ENCODE data around the gene NOL6.

The NOL6 gene

DNA sequence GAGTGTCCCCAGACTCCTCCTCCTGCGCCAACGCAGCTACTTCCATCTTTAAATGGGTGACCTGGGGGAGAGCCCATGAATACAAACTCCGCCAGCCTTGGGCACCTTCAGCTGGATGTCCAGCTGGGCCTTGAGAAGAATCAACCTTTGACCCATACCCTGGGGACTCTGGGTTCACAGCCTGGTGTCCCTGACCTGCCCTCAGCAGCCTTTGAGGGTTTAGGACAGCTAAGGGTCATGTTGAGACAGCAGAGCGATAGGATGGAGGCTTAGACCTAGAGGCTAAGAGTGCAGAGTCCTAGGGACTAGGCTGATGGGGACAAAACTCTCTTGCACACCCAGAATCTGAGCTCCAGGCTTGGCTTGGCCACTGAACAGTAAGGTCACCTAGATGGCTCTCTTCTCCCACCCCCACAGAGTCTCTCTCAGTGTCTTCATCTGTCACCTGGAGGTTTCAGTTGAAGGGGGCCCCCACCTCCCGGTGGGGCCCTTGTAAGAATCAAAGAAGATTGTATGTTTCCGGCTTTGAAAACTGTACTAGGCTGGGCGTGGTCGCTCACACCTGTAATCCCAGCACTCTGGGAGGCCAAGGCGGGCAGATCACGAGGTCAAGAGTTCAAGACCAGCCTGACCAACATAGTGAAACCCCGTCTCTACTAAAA lies 19.6 kb downstream of the NOL6 start:
- POLR2A ChIA-PET, result interaction anchor here (1.4 kb wide), 1 partner anchor 9 kb away, joined by 5 read pairs; no protein-coding TSS in a partner anchor
- no peak overlapping the region for H3K4me3 ChIP-seq (ENCODE audit: low read depth, low read length)

DNA sequence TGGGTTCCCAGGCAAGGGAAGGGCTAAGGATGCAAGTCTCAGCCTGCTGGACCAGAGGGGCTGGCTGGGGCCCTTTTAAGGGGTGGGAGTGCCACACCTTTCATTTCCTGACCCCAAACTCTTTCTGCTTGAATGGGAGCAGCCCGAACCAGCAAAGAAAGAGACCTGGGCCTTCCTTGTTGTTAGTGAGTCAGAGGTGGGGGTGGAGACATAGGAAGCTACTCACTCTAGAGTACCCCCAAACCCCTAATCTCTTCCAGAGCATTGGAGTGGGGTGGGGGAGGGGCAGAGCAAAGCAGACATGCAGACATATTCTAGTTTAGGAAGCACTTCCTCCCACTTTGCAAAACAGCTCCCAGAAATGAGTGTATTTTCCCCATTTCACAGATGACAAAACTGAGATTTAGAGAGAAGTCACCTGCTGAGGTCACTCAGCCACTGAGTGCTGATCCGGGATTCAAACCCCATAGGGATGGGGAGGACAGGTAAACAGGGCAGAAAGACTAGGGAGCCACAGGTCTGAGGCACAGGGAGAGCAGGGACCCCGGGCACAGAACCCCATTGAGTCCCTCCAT lies 20.4 kb downstream of the NOL6 start:
- no peak for DNase-seq (ENCODE audit: low read depth, low spot score)
- CTCF ChIA-PET, result interaction anchor here (0.6 to 10.4 kb wide), 24 partner anchors 9 to 227 kb away, joined by 3 to 284 read pairs (median 6); partner anchors contain the start of genes NFX1 and NOL6
- POLR2A ChIA-PET, result interaction anchor here (0.9 to 1.4 kb wide), 3 partner anchors 10 to 163 kb away, joined by 3 to 5 read pairs (median 5); partner anchors contain the start of gene NFX1

More for the DNA sequence above, 19.6 kb downstream of the NOL6 start:
- no peak for DNase-seq (ENCODE audit: low read depth, low spot score)
- CTCF ChIA-PET, result interaction anchor here (0.9 to 10.4 kb wide), 15 partner anchors 12 to 178 kb away, joined by 3 to 284 read pairs (median 11); partner anchors contain the start of gene NOL6
- TF ChIP-seq, protein P1, sequence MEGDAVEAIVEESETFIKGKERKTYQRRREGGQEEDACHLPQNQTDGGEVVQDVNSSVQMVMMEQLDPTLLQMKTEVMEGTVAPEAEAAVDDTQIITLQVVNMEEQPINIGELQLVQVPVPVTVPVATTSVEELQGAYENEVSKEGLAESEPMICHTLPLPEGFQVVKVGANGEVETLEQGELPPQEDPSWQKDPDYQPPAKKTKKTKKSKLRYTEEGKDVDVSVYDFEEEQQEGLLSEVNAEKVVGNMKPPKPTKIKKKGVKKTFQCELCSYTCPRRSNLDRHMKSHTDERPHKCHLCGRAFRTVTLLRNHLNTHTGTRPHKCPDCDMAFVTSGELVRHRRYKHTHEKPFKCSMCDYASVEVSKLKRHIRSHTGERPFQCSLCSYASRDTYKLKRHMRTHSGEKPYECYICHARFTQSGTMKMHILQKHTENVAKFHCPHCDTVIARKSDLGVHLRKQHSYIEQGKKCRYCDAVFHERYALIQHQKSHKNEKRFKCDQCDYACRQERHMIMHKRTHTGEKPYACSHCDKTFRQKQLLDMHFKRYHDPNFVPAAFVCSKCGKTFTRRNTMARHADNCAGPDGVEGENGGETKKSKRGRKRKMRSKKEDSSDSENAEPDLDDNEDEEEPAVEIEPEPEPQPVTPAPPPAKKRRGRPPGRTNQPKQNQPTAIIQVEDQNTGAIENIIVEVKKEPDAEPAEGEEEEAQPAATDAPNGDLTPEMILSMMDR (IDR thresholded peaks at IDR 0.05; ENCODE audit: insufficient read depth, low read length, missing control alignments), result no peak

DNA sequence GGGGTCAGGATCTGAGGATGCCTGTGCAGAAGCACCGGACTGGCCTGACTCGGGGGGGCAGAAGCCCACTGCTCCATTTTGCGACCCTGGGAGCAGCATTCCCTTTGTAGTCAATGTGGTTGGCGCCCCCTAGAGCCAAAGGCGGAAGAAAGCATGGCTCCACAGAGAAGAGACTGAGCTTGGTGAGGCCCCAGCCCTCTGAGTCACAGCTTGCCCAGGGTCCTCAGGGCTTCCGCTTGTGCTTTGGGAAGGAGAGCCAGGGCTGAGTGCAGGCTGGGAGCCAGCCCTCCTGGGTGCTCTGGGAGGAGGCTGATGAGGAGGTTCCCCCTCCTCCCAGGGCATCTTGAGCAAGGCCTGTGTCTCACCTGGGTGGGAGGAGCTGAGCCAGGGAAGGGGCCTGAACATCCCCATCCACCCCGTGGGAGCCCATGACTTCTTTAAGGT lies 20.9 kb downstream of the NOL6 start:
- ChIA-PET CTCF (interaction anchor here (0.6 to 10.4 kb wide), 24 partner anchors 8 to 226 kb away, joined by 3 to 284 read pairs (median 6); partner anchors contain the start of genes NFX1 and NOL6), POLR2A (interaction anchor here (0.5 to 1.4 kb wide), 4 partner anchors 10 to 425 kb away, joined by 3 to 5 read pairs (median 4); partner anchors contain the start of gene NFX1)
- DNase-seq (ENCODE audit: low read depth, low spot score), result peak; percentile 42
- TF ChIP-seq, protein P1 (IDR thresholded peaks at IDR 0.05; ENCODE audit: insufficient read depth, low read length, missing control alignments), result peak; percentile 83
- H3K4me3 ChIP-seq (ENCODE audit: low read depth, low read length), result no peak overlapping the region

More for the DNA sequence above, 20.4 kb downstream of the NOL6 start:
- no peak overlapping the region for H3K4me3 ChIP-seq (ENCODE audit: low read depth, low read length)
- TF ChIP-seq, protein P1 (IDR thresholded peaks at IDR 0.05; ENCODE audit: insufficient read depth, low read length, missing control alignments), result no peak

DNA sequence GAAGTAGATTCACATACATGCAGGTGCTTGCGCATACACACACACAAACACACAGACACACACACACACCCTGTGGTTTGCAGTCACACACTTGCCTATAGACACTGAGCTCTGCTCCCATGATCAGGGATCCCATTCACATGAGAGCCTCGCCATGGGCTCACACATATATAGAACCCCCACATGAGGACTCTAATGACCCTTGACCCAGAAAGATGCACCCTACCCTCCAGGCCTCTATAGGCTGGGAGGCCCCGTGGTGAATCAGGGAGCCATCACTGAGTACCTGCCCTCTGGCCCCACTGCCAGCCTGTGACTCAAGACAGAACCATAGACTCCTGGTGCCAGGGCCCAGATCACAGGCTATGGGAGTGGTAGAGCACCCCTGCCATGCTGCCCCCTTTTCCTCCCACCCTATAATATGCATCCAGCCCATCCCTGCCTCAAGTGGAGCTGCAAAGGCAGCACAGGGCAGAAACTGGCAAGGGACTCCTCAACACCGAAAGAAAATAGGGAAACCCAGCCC lies 23.0 kb downstream of the NOL6 start:
- no peak for DNase-seq (ENCODE audit: low read depth, low spot score)
- ChIA-PET POLR2A (no interaction called here), CTCF (interaction anchor here (1.2 to 10.4 kb wide), 10 partner anchors 11 to 173 kb away, joined by 3 to 284 read pairs (median 20); partner anchors contain the start of gene NOL6)
- TF ChIP-seq, protein P1 (IDR thresholded peaks at IDR 0.05; ENCODE audit: insufficient read depth, low read length, missing control alignments), result no peak
- H3K4me3 ChIP-seq (ENCODE audit: low read depth, low read length), result no peak overlapping the region

DNA sequence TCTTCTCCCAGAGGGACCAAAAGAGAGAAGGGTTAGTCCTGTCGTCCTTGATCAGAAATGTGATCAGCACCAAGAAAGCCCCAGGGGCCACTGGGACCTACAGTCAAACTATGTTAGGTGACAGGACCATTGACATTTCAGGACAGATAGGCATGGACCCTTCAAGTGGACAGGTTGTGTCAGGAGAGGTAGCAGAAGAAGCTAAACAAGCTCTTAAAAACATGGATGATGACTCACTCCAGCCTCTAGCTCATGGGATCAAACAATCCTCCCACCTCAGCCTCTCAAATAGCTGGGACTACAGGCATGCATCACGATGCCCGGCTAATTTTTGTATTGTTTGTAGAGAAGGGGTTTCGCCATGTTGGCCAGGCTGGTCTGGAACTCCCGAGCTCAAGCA lies 24.0 kb downstream of the NOL6 start:
- TF ChIP-seq, protein P1 (IDR thresholded peaks at IDR 0.05; ENCODE audit: insufficient read depth, low read length, missing control alignments), result no peak
- DNase-seq (ENCODE audit: low read depth, low spot score), result no peak
- H3K4me3 ChIP-seq (ENCODE audit: low read depth, low read length), result no peak overlapping the region
- POLR2A ChIA-PET, result interaction anchor here (0.7 kb wide), 1 partner anchor 425 kb away, joined by 3 read pairs; the partner anchor contains the start of gene DNAJA1
- CTCF ChIA-PET, result interaction anchor here (0.9 to 10.4 kb wide), 7 partner anchors 10 to 165 kb away, joined by 4 to 284 read pairs (median 30); partner anchors contain the start of gene NOL6
